Dendritic cell treated with granulocyte-macrophage colony-stimulating factor and Interleukin-4, amounts not matched to agents 40 ng/mL and 50 ng/mL, for 4 days (primary cell): ENCODE measurements around the gene PLEKHM2.
"Not testable (repeated sequence)": the region's sequence is repeated elsewhere in the genome, so short reads cannot be mapped to it uniquely, and the experiment has no call there.

Source experiments
- H3K27ac Mint-ChIP-seq: one replicate; pipeline ENCODE4 v1.8.0; 2022; ENCODE audit warnings: mild to moderate bottlenecking, mixed read lengths
- H3K27me3 Mint-ChIP-seq: one replicate; pipeline ENCODE4 v1.8.0; 2022; ENCODE audit warnings: mild to moderate bottlenecking, mixed read lengths
- H3K36me3 Mint-ChIP-seq: one replicate; pipeline ENCODE4 v1.8.0; 2022; ENCODE audit warnings: low read depth, mixed read lengths
- H3K4me1 Mint-ChIP-seq: one replicate; pipeline ENCODE4 v1.8.0; 2022; ENCODE audit warnings: low read depth, mixed read lengths
- H3K4me3 Mint-ChIP-seq: one replicate; pipeline ENCODE4 v1.8.0; 2022; ENCODE audit warnings: mild to moderate bottlenecking, moderate library complexity, mixed read lengths
- H3K9me3 Mint-ChIP-seq: one replicate; pipeline ENCODE4 v1.8.0; 2022; ENCODE audit warnings: mixed read lengths
- intact Hi-C: fragments of 100-400 bp; cut with micrococcal nuclease; formaldehyde crosslinking; loops from one replicate; pipeline ENCODE4 v1.15.0; 2022

The PLEKHM2 gene

GRCh38 chr1:15699321-15699720, 15.2 kb downstream of the PLEKHM2 start:
- H3K4me3 Mint-ChIP-seq, H3K9me3 Mint-ChIP-seq, H3K27me3 Mint-ChIP-seq, H3K27ac Mint-ChIP-seq: not testable (repeated sequence)
- intact Hi-C loops, result loop anchor here (5.0 kb wide), 1 partner anchor 37 kb away; no protein-coding TSS in a partner anchor
- peaks cover 79% of the 10 kb centered on the region for H3K4me1 Mint-ChIP-seq
- H3K36me3 Mint-ChIP-seq, result peaks cover 40% of the 10 kb centered on the region

GRCh38 chr1:15700508-15700907, 16.4 kb downstream of the PLEKHM2 start:
- Mint-ChIP-seq H3K36me3 (peaks cover 49% of the 10 kb centered on the region), H3K9me3 (no peaks in the 10 kb centered on the region), H3K4me3 (no peak overlapping the region), H3K4me1 (peaks cover 77% of the 10 kb centered on the region), H3K27ac (peak overlapping the region; percentile 16), H3K27me3 (no peaks in the 10 kb centered on the region)
- intact Hi-C loops, result no loop called here

GRCh38 chr1:15701784-15702183, 17.7 kb downstream of the PLEKHM2 start:
- H3K4me1 Mint-ChIP-seq, result peaks cover 76% of the 10 kb centered on the region
- H3K27me3 Mint-ChIP-seq, result no peaks in the 10 kb centered on the region
- H3K9me3 Mint-ChIP-seq, result no peaks in the 10 kb centered on the region
- H3K4me3 Mint-ChIP-seq, result no peak overlapping the region
- intact Hi-C loops, result no loop called here
- H3K27ac Mint-ChIP-seq, result peak overlapping the region; percentile 65
- peaks cover 52% of the 10 kb centered on the region for H3K36me3 Mint-ChIP-seq

- Mint-ChIP-seq H3K36me3 (peaks cover 54% of the 10 kb centered on the region), H3K4me1 (peaks cover 76% of the 10 kb centered on the region), H3K27ac (peak overlapping the region; percentile 89), H3K4me3 (peak overlapping the region; percentile 55), H3K27me3 (no peaks in the 10 kb centered on the region), H3K9me3 (no peaks in the 10 kb centered on the region)
- intact Hi-C loops, result no loop called here
Observed at GRCh38 chr1:15702722-15703550, 18.8 kb downstream of the PLEKHM2 start.

- intact Hi-C loops, result no loop called here
- Mint-ChIP-seq H3K27me3 (no peaks in the 10 kb centered on the region), H3K27ac (peak overlapping the region; percentile 89), H3K36me3 (peaks cover 54% of the 10 kb centered on the region), H3K4me3 (peak overlapping the region; percentile 55), H3K4me1 (peaks cover 71% of the 10 kb centered on the region), H3K9me3 (no peaks in the 10 kb centered on the region)
Observed at GRCh38 chr1:15703562-15703961, 19.4 kb downstream of the PLEKHM2 start.

- H3K27ac Mint-ChIP-seq, result peak overlapping the region; percentile 89
- H3K4me3 Mint-ChIP-seq, result no peak overlapping the region
- intact Hi-C loops, result no loop called here
- H3K27me3 Mint-ChIP-seq, result no peaks in the 10 kb centered on the region
- peaks cover 64% of the 10 kb centered on the region for H3K4me1 Mint-ChIP-seq
- no peaks in the 10 kb centered on the region for H3K9me3 Mint-ChIP-seq
- peaks cover 54% of the 10 kb centered on the region for H3K36me3 Mint-ChIP-seq
Observed at GRCh38 chr1:15704526-15705183, 20.5 kb downstream of the PLEKHM2 start.

GRCh38 chr1:15705184-15705566, 21.1 kb downstream of the PLEKHM2 start:
- no peaks in the 10 kb centered on the region for H3K9me3 Mint-ChIP-seq
- peaks cover 64% of the 10 kb centered on the region for H3K4me1 Mint-ChIP-seq
- H3K4me3 Mint-ChIP-seq, result no peak overlapping the region
- intact Hi-C loops, result no loop called here
- H3K36me3 Mint-ChIP-seq, result peaks cover 53% of the 10 kb centered on the region
- H3K27me3 Mint-ChIP-seq, result no peaks in the 10 kb centered on the region
- peak overlapping the region; percentile 89 for H3K27ac Mint-ChIP-seq

- intact Hi-C loops, result no loop called here
- H3K4me3 Mint-ChIP-seq, result no peak overlapping the region
- no peaks in the 10 kb centered on the region for H3K9me3 Mint-ChIP-seq
- H3K27ac Mint-ChIP-seq, result no peak overlapping the region
- H3K36me3 Mint-ChIP-seq, result peaks cover 44% of the 10 kb centered on the region
- no peaks in the 10 kb centered on the region for H3K27me3 Mint-ChIP-seq
- H3K4me1 Mint-ChIP-seq, result peaks cover 55% of the 10 kb centered on the region
Observed at GRCh38 chr1:15706751-15707150, 22.6 kb downstream of the PLEKHM2 start.

- Mint-ChIP-seq H3K36me3 (peaks cover 38% of the 10 kb centered on the region), H3K9me3 (no peaks in the 10 kb centered on the region), H3K27me3 (no peaks in the 10 kb centered on the region), H3K27ac (peak overlapping the region; percentile 44), H3K4me3 (no peak overlapping the region), H3K4me1 (peaks cover 48% of the 10 kb centered on the region)
- intact Hi-C loops, result no loop called here
Observed at GRCh38 chr1:15707239-15707925, 23.3 kb downstream of the PLEKHM2 start.

GRCh38 chr1:15708486-15709137, 24.5 kb downstream of the PLEKHM2 start:
- no peaks in the 10 kb centered on the region for H3K9me3 Mint-ChIP-seq
- no peak overlapping the region for H3K27ac Mint-ChIP-seq
- H3K4me3 Mint-ChIP-seq, result no peak overlapping the region
- intact Hi-C loops, result no loop called here
- no peaks in the 10 kb centered on the region for H3K27me3 Mint-ChIP-seq
- H3K4me1 Mint-ChIP-seq, result peaks cover 37% of the 10 kb centered on the region
- peaks cover 44% of the 10 kb centered on the region for H3K36me3 Mint-ChIP-seq

- H3K36me3 Mint-ChIP-seq, result peaks cover 48% of the 10 kb centered on the region
- H3K27me3 Mint-ChIP-seq, result no peaks in the 10 kb centered on the region
- no peak overlapping the region for H3K27ac Mint-ChIP-seq
- no peak overlapping the region for H3K4me3 Mint-ChIP-seq
- no peaks in the 10 kb centered on the region for H3K9me3 Mint-ChIP-seq
- peaks cover 31% of the 10 kb centered on the region for H3K4me1 Mint-ChIP-seq
- intact Hi-C loops, result no loop called here
Observed at GRCh38 chr1:15709226-15709625, 25.1 kb downstream of the PLEKHM2 start.

GRCh38 chr1:15712168-15712567, 28.0 kb downstream of the PLEKHM2 start:
- Mint-ChIP-seq H3K27me3 (no peaks in the 10 kb centered on the region), H3K4me3 (no peak overlapping the region), H3K9me3 (no peaks in the 10 kb centered on the region), H3K27ac (no peak overlapping the region), H3K36me3 (peaks cover 47% of the 10 kb centered on the region), H3K4me1 (peaks cover 7% of the 10 kb centered on the region)
- intact Hi-C loops, result no loop called here

- Mint-ChIP-seq H3K9me3 (no peaks in the 10 kb centered on the region), H3K27ac (no peak overlapping the region), H3K27me3 (no peaks in the 10 kb centered on the region), H3K36me3 (peaks cover 70% of the 10 kb centered on the region), H3K4me1 (no peaks in the 10 kb centered on the region), H3K4me3 (no peak overlapping the region)
- intact Hi-C loops, result no loop called here
Observed at GRCh38 chr1:15714406-15715136, 30.5 kb downstream of the PLEKHM2 start.
